IMR-90 (cell line): ENCODE data around the gene MAGI1. TPM values are rescaled to one million over a fixed set of nuclear protein-coding genes. Genes with fewer than 3 reads are reported as not detected.
A peak's percentile ranks its signal among the peaks of the same experiment; 100 is the strongest.

Source experiments
- ATAC-seq: fragments of 200-7000 bp; cut with Tn5 transposase; 2 replicates; pipeline ENCODE4 v1.9.1; 2020; ENCODE audit warnings: low read depth, mild to moderate bottlenecking, moderate library complexity
- BruUV-seq: library from RNA; stranded (reverse); fragments of 400-500 nt; replicated peaks from 2 replicates; lab custom pipeline; 2021; lab: Mats Ljungman, UMichigan
- CTCF ChIA-PET: fragments of 300-600 bp; formaldehyde crosslinking; extraction: SDS; loops from one replicate; lab custom pipeline; 2021; ENCODE audit warnings: antibody characterized with exemption; lab: Yijun Ruan, JAX
- POLR2A ChIA-PET: fragments of 300-600 bp; sonication (Branson Sonifier 250); formaldehyde crosslinking; loops from one replicate; lab custom pipeline; 2022; ENCODE audit warnings: antibody characterized with exemption; ENCODE audit not compliant: unreplicated experiment; lab: Charles Lee
- DNase-seq: peaks from one replicate; pipeline ENCODE4 v3.0.0; 2013
- H2AFZ ChIP-seq: replicated peaks from 2 replicates; pipeline ENCODE3; 2013; ENCODE audit warnings: low read length, mild to moderate bottlenecking; ENCODE audit not compliant: poor library complexity
- H2AK5ac ChIP-seq: 2 replicates; pipeline ENCODE4 v1.6.1; 2013; ENCODE audit warnings: low read depth, low read length, inconsistent platforms
- H2AK9ac ChIP-seq: replicated peaks from 2 replicates; pipeline ENCODE3; 2013; ENCODE audit warnings: mild to moderate bottlenecking, low read depth, low read length, moderate library complexity; ENCODE audit not compliant: poor library complexity
- H2BK120ac ChIP-seq: 2 replicates; pipeline ENCODE4 v1.6.1; 2013; ENCODE audit warnings: low read depth, low read length, inconsistent platforms
- H2BK15ac ChIP-seq: 3 replicates; pipeline ENCODE4 v1.6.1; 2013; ENCODE audit warnings: low read depth, low read length, inconsistent platforms
- H2BK20ac ChIP-seq: 2 replicates; pipeline ENCODE4 v1.6.1; 2013; ENCODE audit warnings: low read depth, mild to moderate bottlenecking, inconsistent platforms, low read length, moderate library complexity
- H2BK5ac ChIP-seq: 2 replicates; pipeline ENCODE4 v1.6.1; 2013; ENCODE audit warnings: mild to moderate bottlenecking, low read depth, low read length, inconsistent platforms; ENCODE audit not compliant: poor library complexity, severe bottlenecking
- H3K14ac ChIP-seq: replicated peaks from 2 replicates; pipeline ENCODE4 v1.6.1; 2013; ENCODE audit warnings: low read depth, low read length, inconsistent platforms
- H3K18ac ChIP-seq: 2 replicates; pipeline ENCODE4 v1.6.1; 2013; ENCODE audit warnings: low read depth, low read length, control low read depth
- H3K23ac ChIP-seq: 2 replicates; pipeline ENCODE4 v1.6.1; 2013; ENCODE audit warnings: low read depth, low read length, inconsistent platforms
- H3K27ac ChIP-seq: 2 replicates; pipeline ENCODE4 v1.5.1; 2013; ENCODE audit warnings: mild to moderate bottlenecking, control low read depth, low read length; ENCODE audit not compliant: insufficient read depth
- H3K27me3 ChIP-seq: 2 replicates; pipeline ENCODE4 v1.6.1; 2013; ENCODE audit warnings: low read length; ENCODE audit not compliant: control insufficient read depth, insufficient read depth
- H3K36me3 ChIP-seq: 2 replicates; pipeline ENCODE4 v1.6.1; 2013; ENCODE audit warnings: low read length, mixed read lengths; ENCODE audit not compliant: control insufficient read depth, insufficient read depth
- H3K4ac ChIP-seq: 2 replicates; pipeline ENCODE4 v1.6.1; 2013; ENCODE audit warnings: low read depth, low read length, inconsistent platforms
- H3K4me1 ChIP-seq: 2 replicates; pipeline ENCODE4 v1.6.1; 2013; ENCODE audit warnings: low read length, mixed read lengths; ENCODE audit not compliant: control insufficient read depth, insufficient read depth
- H3K4me2 ChIP-seq: 2 replicates; pipeline ENCODE4 v1.6.1; 2013; ENCODE audit warnings: low read depth, mild to moderate bottlenecking, control low read depth, low read length, moderate library complexity
- H3K4me3 ChIP-seq: 2 replicates; pipeline ENCODE4 v1.5.1; 2013; ENCODE audit warnings: low read depth, mild to moderate bottlenecking, control low read depth, low read length, moderate library complexity; ENCODE audit not compliant: insufficient read depth
- H3K56ac ChIP-seq: 2 replicates; pipeline ENCODE4 v1.6.1; 2013; ENCODE audit warnings: low read length, inconsistent platforms; ENCODE audit not compliant: insufficient read depth; ENCODE audit errors: extremely low read depth
- H3K79me1 ChIP-seq, 2 experiments: 2 replicates each; pipeline ENCODE4 v1.6.1; 2013; ENCODE audit warnings: low read length in 2 of 2, inconsistent platforms in 1 of 2, low read depth in 1 of 2
- H3K9ac ChIP-seq: 2 replicates; pipeline ENCODE4 v1.6.1; 2013; ENCODE audit warnings: low read depth, low read length, control low read depth
- H3K9me1 ChIP-seq: 2 replicates; pipeline ENCODE4 v1.6.1; 2013; ENCODE audit warnings: low read length, inconsistent platforms; ENCODE audit not compliant: insufficient read depth
- H3K9me3 ChIP-seq: 2 replicates; pipeline ENCODE4 v1.6.1; 2013; ENCODE audit warnings: low read length; ENCODE audit not compliant: control insufficient read depth, insufficient read depth
- H4K20me1 ChIP-seq: 2 replicates; pipeline ENCODE4 v1.6.1; 2013; ENCODE audit warnings: low read length, inconsistent platforms; ENCODE audit not compliant: insufficient read depth
- H4K5ac ChIP-seq: 2 replicates; pipeline ENCODE4 v1.6.1; 2013; ENCODE audit warnings: mild to moderate bottlenecking, low read depth, low read length, control low read depth
- H4K8ac ChIP-seq, 2 experiments: 2 replicates each; pipeline ENCODE4 v1.6.1; 2013; ENCODE audit warnings: low read depth in 2 of 2, low read length in 2 of 2, control low read depth in 1 of 2, inconsistent platforms in 1 of 2
- H4K91ac ChIP-seq: 2 replicates; pipeline ENCODE4 v1.6.1; 2013; ENCODE audit warnings: low read depth, low read length, inconsistent platforms; ENCODE audit not compliant: insufficient read depth
- CHD1 ChIP-seq: IDR thresholded peaks from 2 replicates; pipeline ENCODE4 v1.6.1; 2012; ENCODE audit warnings: low read depth, low read length, improper control_type of control experiment
- CTCF ChIP-seq: conservative IDR thresholded peaks from 2 replicates; pipeline ENCODE4 v1.5.1; 2012; ENCODE audit warnings: mild to moderate bottlenecking, low read depth, low read length, improper control_type of control experiment
- MAFK ChIP-seq: IDR thresholded peaks from 2 replicates; pipeline ENCODE4 v1.6.1; 2012; ENCODE audit warnings: low read depth, low read length, improper control_type of control experiment
- MAZ ChIP-seq: IDR thresholded peaks from 2 replicates; pipeline ENCODE4 v1.6.1; 2012; ENCODE audit warnings: low read depth, mild to moderate bottlenecking, low read length, improper control_type of control experiment, moderate library complexity, borderline replicate concordance
- POLR2A ChIP-seq: IDR thresholded peaks from 2 replicates; pipeline ENCODE4 v1.6.1; 2012; ENCODE audit warnings: mild to moderate bottlenecking, low read depth, low read length
- RFX5 ChIP-seq: IDR thresholded peaks from 2 replicates; pipeline ENCODE4 v1.8.0; 2012; ENCODE audit warnings: low read depth, mild to moderate bottlenecking, low read length, moderate library complexity
- SMC3 ChIP-seq: fragments of 150-350 bp; IDR thresholded peaks from 2 replicates; pipeline ENCODE4 v1.6.1; 2016; ENCODE audit warnings: low read depth, mild to moderate bottlenecking, antibody characterized with exemption, low read length, moderate library complexity
- WGBS, 2 experiments: methylation state at CpG; one replicate each; pipeline versions ENCODE4 v1.1.5 to v1.1.7; 2013; ENCODE audit warnings: missing lambda C conversion rate in 2 of 2; ENCODE audit not compliant: insufficient read length in 1 of 2; ENCODE audit errors: extremely low coverage in 2 of 2; 5-methylcytosine and 5-hydroxymethylcytosine counted together
- dilution Hi-C: fragments of 300-500 bp; cut with HindIII; formaldehyde crosslinking; loops from one replicate; pipeline ENCODE4 v1.14.3; 2018; ENCODE audit warnings: low sequenced_read_pairs; ENCODE audit not compliant: unreplicated experiment
- in situ Hi-C: fragments of 300-500 bp; cut with MboI; formaldehyde crosslinking; loops from 3 replicates; pipeline ENCODE4 v1.14.3; 2019; ENCODE audit warnings: low sequenced_read_pairs, inconsistent platforms, mixed read lengths
- intact Hi-C: fragments of 100-400 bp; cut with micrococcal nuclease; formaldehyde crosslinking; loops from 2 replicates; pipeline ENCODE4 v1.10.0; 2022
- polyA plus RNA-seq, 3 experiments: library from polyadenylated mRNA; depleted of rRNA; stranded (reverse); fragments of >200 nt; gene quantifications; 2 replicates each; pipeline ENCODE4 v1.2.3, GENCODE V29; 2012; ENCODE audit warnings: low replicate concordance in 1 of 3
- total RNA-seq: library from RNA; depleted of rRNA; stranded (reverse); fragments of >200 nt; gene quantifications from 2 replicates; pipeline ENCODE4 v1.2.3, GENCODE V29; 2012

The MAGI1 gene
- total and polyA plus RNA-seq, 2 of the 4 experiments (the other 2 are of a cell fraction), result 14.5 to 24.2 TPM

GRCh38 chr3:65961733-65962132, 77.0 kb downstream of the MAGI1 start:
- Histone ChIP-seq H4K20me1 (peaks cover 8% of the 10 kb centered on the region; the same call in 1 of the 2 replicates), H3K4me1 (peaks cover 13% of the 10 kb centered on the region), H3K27ac (no peak overlapping the region), H3K56ac (no peak overlapping the region), H4K91ac (no peak overlapping the region), H3K9ac (no peak overlapping the region), H3K14ac (0 out of 2 replicates have a peak overlapping the region, but pooled peaks have one; percentile 66), H3K9me1 (peaks cover 12% of the 10 kb centered on the region), H2AFZ (no peak overlapping the region), H2BK120ac (peak overlapping the region; percentile 48; the same call in 1 of the 2 replicates), H2AK5ac (peak overlapping the region; percentile 68), H3K9me3 (no peaks in the 10 kb centered on the region), H2BK20ac (0 out of 2 replicates have a peak overlapping the region, but pooled peaks have one; percentile 43), H3K36me3 (no peaks in the 10 kb centered on the region), H4K8ac (no peak overlapping the region), H4K5ac (no peak overlapping the region), H3K4me2 (no peak overlapping the region), H3K23ac (no peak overlapping the region), H2BK15ac (no peak overlapping the region), H3K4me3 (no peak overlapping the region), H3K27me3 (no peaks in the 10 kb centered on the region), H3K18ac (no peak overlapping the region; the same call in 1 of the 2 replicates), H2BK5ac (no peak overlapping the region), H2AK9ac (no peak overlapping the region), H3K79me1 (peaks cover 20 to 66% of the 10 kb centered on the region in 2 experiments; a peak in 3 of 4 replicates), H3K4ac (peak overlapping the region; percentile 20; the same call in 1 of the 2 replicates)
- intact Hi-C loops, result no loop called here
- TF ChIP-seq MAFK (no peak), RFX5 (no peak), CHD1 (no peak), CTCF (no peak), POLR2A (no peak), SMC3 (no peak), MAZ (no peak)
- CTCF ChIA-PET, result interaction anchor here (0.7 to 1.2 kb wide), 2 partner anchors 9 to 54 kb away, joined by 3 to 6 read pairs; no protein-coding TSS in a partner anchor
- DNase-seq (no peak), ATAC-seq (no peak)
- no CpG with 5 or more reads among the region's 3 CpGs for WGBS, 2 experiments
- POLR2A ChIA-PET, result no interaction called here
- in situ Hi-C loops, result no loop called here
- no TSS peak for BruUV-seq
- dilution Hi-C loops, result no loop called here
